MM.1S (cell line): Measurements from ENCODE around the gene PIGS.

Source experiments
- CTCF ChIP-seq: fragments of 300-600 bp; sonication (generic); IDR thresholded peaks from 2 replicates; pipeline ENCODE4 v1.5.1; 2016; ENCODE audit warnings: antibody characterized with exemption, low read length, mixed read lengths
- EZH2 ChIP-seq: fragments of 300-600 bp; sonication (generic); optimal IDR thresholded peaks from 2 replicates; pipeline ENCODE3; 2017; ENCODE audit warnings: low read depth, mild to moderate bottlenecking, antibody characterized with exemption, low read length, mixed read lengths

GRCh38 chr17:28610376-28610775 is 39.1 kb upstream of the PIGS start:
- TF ChIP-seq CTCF (no peak), EZH2 (no peak)
